ENCODE data around the gene BICDL2. TPM values are rescaled to one million over a fixed set of nuclear protein-coding genes. Genes with fewer than 3 reads are reported as not detected.

Gene BICDL2
- total and polyA plus RNA-seq, 9 of the 15 experiments (the other 6 are each of a cell fraction or from before 2014, with no cell fraction given), result 0.09 to 0.28 (median 0.09) TPM; not detected in 6

GRCh38 chr16:3017794-3018506 lies 18.8 kb downstream of the BICDL2 start, which contains the start of gene CLDN6 (continued):
- TF ChIP-seq CHD7 (IDR thresholded peaks at IDR 0.05; ENCODE audit: low read depth, low read length) (no peak), ZNF511 (CRISPR knock-in tag; IDR thresholded peaks at IDR 0.05) (no peak), ZFX (CRISPR knock-in tag; IDR thresholded peaks at IDR 0.05) (no peak; the same call in 1 of the 2 replicates), THAP12 (CRISPR knock-in tag; IDR thresholded peaks at IDR 0.05) (no peak), GMEB1 (CRISPR knock-in tag; IDR thresholded peaks at IDR 0.05) (no peak), ZEB2 (IDR thresholded peaks at IDR 0.05) (no peak), GATAD2B (IDR thresholded peaks at IDR 0.05; ENCODE audit: borderline replicate concordance) (peak; percentile 76), MEIS2 (IDR thresholded peaks at IDR 0.05; ENCODE audit: partially characterized antibody) (no peak), ATF1 (CRISPR knock-in tag; IDR thresholded peaks at IDR 0.05) (no peak), ATF1 (tag; IDR thresholded peaks at IDR 0.05) (peak; percentile 85), HMGN3 (IDR thresholded peaks at IDR 0.05; ENCODE audit: borderline replicate concordance, extremely low read depth, insufficient read length, low read depth, low read length) (peak; percentile 29)

Data from K562 (cell line).